ENCODE results near the gene GNAQ. TPM values are rescaled to one million over a fixed set of nuclear protein-coding genes. Genes with fewer than 3 reads are reported as not detected.

The GNAQ gene
- total RNA-seq, 1 experiment from 2014 or later: 34.1 TPM

- H3K27ac Mint-ChIP-seq (ENCODE audit: unreplicated experiment): peak overlapping the region; percentile 69
- H3K36me3 Mint-ChIP-seq (ENCODE audit: insufficient read depth, unreplicated experiment): no peaks in the 10 kb centered on the region
- intact Hi-C loops (cut with micrococcal nuclease; ENCODE audit: unreplicated experiment): loop anchor here (10.0 kb wide), 1 partner anchor 48 kb away; no protein-coding TSS in a partner anchor
- H3K27me3 Mint-ChIP-seq (ENCODE audit: unreplicated experiment): no peaks in the 10 kb centered on the region
- CTCF ChIA-PET: no interaction called here
- no peak for TF ChIP-seq CTCF (IDR thresholded peaks at IDR 0.05; ENCODE audit: unreplicated experiment)
- no peaks in the 10 kb centered on the region for H3K9me3 Mint-ChIP-seq (ENCODE audit: low read depth, unreplicated experiment)
- BruUV-seq (replicated peaks): no TSS peak
- no peak overlapping the region for H3K4me3 Mint-ChIP-seq (ENCODE audit: low read depth, unreplicated experiment)
- DNase-seq: no peak
- peaks cover 35% of the 10 kb centered on the region for H3K4me1 Mint-ChIP-seq (ENCODE audit: low read depth, unreplicated experiment)
Measured at GRCh38 chr9:77906991-77907390, 124.6 kb downstream of the GNAQ start.

GRCh38 chr9:77903666-77904285 is 127.8 kb downstream of the GNAQ start:
- CTCF ChIA-PET: interaction anchor here (0.5 to 1.0 kb wide), 3 partner anchors 11 to 532 kb away, joined by 3 to 4 read pairs (median 4); no protein-coding TSS in a partner anchor
- peak overlapping the region; percentile 30 for H3K27ac Mint-ChIP-seq (ENCODE audit: unreplicated experiment)
- no peak overlapping the region for H3K4me3 Mint-ChIP-seq (ENCODE audit: low read depth, unreplicated experiment)
- intact Hi-C loops (cut with micrococcal nuclease; ENCODE audit: unreplicated experiment): loop anchor here (10.0 kb wide), 1 partner anchor 51 kb away; no protein-coding TSS in a partner anchor
- peak; percentile 15 for DNase-seq
- no TSS peak for BruUV-seq (replicated peaks)
- H3K36me3 Mint-ChIP-seq (ENCODE audit: insufficient read depth, unreplicated experiment): no peaks in the 10 kb centered on the region
- H3K4me1 Mint-ChIP-seq (ENCODE audit: low read depth, unreplicated experiment): peaks cover 65% of the 10 kb centered on the region
- TF ChIP-seq CTCF (IDR thresholded peaks at IDR 0.05; ENCODE audit: unreplicated experiment): no peak
- no peaks in the 10 kb centered on the region for H3K27me3 Mint-ChIP-seq (ENCODE audit: unreplicated experiment)
- no peaks in the 10 kb centered on the region for H3K9me3 Mint-ChIP-seq (ENCODE audit: low read depth, unreplicated experiment)

- Mint-ChIP-seq H3K4me1 (ENCODE audit: low read depth, unreplicated experiment) (peaks cover 55% of the 10 kb centered on the region), H3K36me3 (ENCODE audit: insufficient read depth, unreplicated experiment) (no peaks in the 10 kb centered on the region), H3K27me3 (ENCODE audit: unreplicated experiment) (no peaks in the 10 kb centered on the region), H3K9me3 (ENCODE audit: low read depth, unreplicated experiment) (no peaks in the 10 kb centered on the region), H3K27ac (ENCODE audit: unreplicated experiment) (no peak overlapping the region), H3K4me3 (ENCODE audit: low read depth, unreplicated experiment) (no peak overlapping the region)
- intact Hi-C loops (cut with micrococcal nuclease; ENCODE audit: unreplicated experiment): loop anchor here (10.0 kb wide), 1 partner anchor 53 kb away; no protein-coding TSS in a partner anchor
- no TSS peak for BruUV-seq (replicated peaks)
- no peak for DNase-seq
- TF ChIP-seq CTCF (IDR thresholded peaks at IDR 0.05; ENCODE audit: unreplicated experiment): no peak
- CTCF ChIA-PET: no interaction called here
Measured at GRCh38 chr9:77901771-77902170, 129.8 kb downstream of the GNAQ start.

GRCh38 chr9:77901018-77901417 is 130.6 kb downstream of the GNAQ start:
- intact Hi-C loops (cut with micrococcal nuclease; ENCODE audit: unreplicated experiment): loop anchor here (10.0 kb wide), 1 partner anchor 54 kb away; no protein-coding TSS in a partner anchor
- H3K4me1 Mint-ChIP-seq (ENCODE audit: low read depth, unreplicated experiment): peaks cover 55% of the 10 kb centered on the region

More at GRCh38 chr9:77901018-77901417, 130.6 kb downstream of the GNAQ start:
- no TSS peak for BruUV-seq (replicated peaks)
- Mint-ChIP-seq H3K9me3 (ENCODE audit: low read depth, unreplicated experiment) (no peaks in the 10 kb centered on the region), H3K4me3 (ENCODE audit: low read depth, unreplicated experiment) (no peak overlapping the region), H3K27me3 (ENCODE audit: unreplicated experiment) (no peaks in the 10 kb centered on the region), H3K36me3 (ENCODE audit: insufficient read depth, unreplicated experiment) (no peaks in the 10 kb centered on the region), H3K27ac (ENCODE audit: unreplicated experiment) (no peak overlapping the region)
- no peak for TF ChIP-seq CTCF (IDR thresholded peaks at IDR 0.05; ENCODE audit: unreplicated experiment)
- CTCF ChIA-PET: no interaction called here
- DNase-seq: no peak
